Panc1 (cell line): ENCODE data around the gene HSD17B3.

Experiments used
- CTCF ChIP-seq: fragments of 450-650 bp; IDR thresholded peaks from 2 replicates; pipeline ENCODE4 v1.5.1; 2017; ENCODE audit warnings: mild to moderate bottlenecking
- POLR2AphosphoS5 ChIP-seq: IDR thresholded peaks from 2 replicates; pipeline ENCODE4 v1.6.1; 2012; ENCODE audit warnings: mild to moderate bottlenecking, low read depth, low read length, moderate library complexity
- REST ChIP-seq, 2 experiments: IDR thresholded peaks; 2 replicates each; pipeline ENCODE4 v1.6.1; 2011 to 2012; ENCODE audit warnings: low read depth in 2 of 2, control low read depth in 1 of 2, low read length in 1 of 2, mild to moderate bottlenecking in 1 of 2, moderate library complexity in 1 of 2; ENCODE audit not compliant: insufficient read depth in 1 of 2
- TCF7L2 ChIP-seq: IDR thresholded peaks from 2 replicates; pipeline ENCODE4 v1.6.1; 2011; ENCODE audit warnings: mild to moderate bottlenecking, low read depth, low read length, inconsistent platforms

- TF ChIP-seq POLR2AphosphoS5 = no peak
- no peak for TF ChIP-seq CTCF
- TF ChIP-seq REST (IDR thresholded peaks at IDR 0.05; ENCODE audit: insufficient read depth in 1 of 2, low read depth in 2 of 2, low read length in 1 of 2) = no peak
- TF ChIP-seq TCF7L2 = no peak
Observed at GRCh38 chr9:96243778-96244177, 58.2 kb downstream of the HSD17B3 start.
